ENCODE data around the gene UNC13D. TPM values are rescaled to one million over a fixed set of nuclear protein-coding genes. Genes with fewer than 3 reads are reported as not detected.

Gene UNC13D
- total RNA-seq, 1 donor from 2014 or later = 2.7 TPM

DNA sequence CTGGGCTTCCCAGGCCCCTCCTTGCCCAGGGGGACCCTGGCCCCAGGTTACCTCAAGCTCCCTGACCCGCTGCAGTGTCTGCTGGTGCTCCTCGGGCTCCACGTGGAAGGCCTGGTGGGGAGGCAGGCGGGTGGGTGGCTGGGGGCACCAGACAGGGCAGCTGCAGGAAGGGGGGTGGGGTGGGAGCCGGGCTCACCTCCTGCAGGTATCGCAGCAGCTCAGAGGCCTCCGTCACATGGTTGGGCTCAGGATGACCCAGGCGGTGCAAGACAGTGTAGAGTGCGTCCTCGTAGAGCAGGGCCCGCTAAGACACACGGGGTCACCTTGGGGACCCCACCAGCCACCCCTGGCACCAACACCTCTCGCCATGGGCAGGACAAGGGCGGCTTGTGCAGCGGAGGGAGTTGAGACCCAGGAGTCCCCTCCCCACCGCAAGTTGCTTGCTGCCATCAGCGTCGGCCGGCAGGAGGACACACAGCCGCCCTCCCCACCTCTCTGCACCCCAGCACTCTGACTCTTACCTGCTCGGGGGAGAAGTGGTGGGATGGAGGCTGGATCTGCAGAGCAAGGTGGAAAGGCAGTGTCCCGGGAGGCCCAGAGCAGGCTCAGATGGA is 1.1 kb downstream of the UNC13D start:
- DNase-seq (ENCODE audit: low read depth) (no peak), FAIRE-seq (no peak)
- Histone ChIP-seq H3K9me3 (ENCODE audit: insufficient read depth, low read depth, low read length) (no peaks in the 10 kb centered on the region), H3K9ac (ENCODE audit: low read length) (no peak overlapping the region), H4K20me1 (ENCODE audit: insufficient read depth, low read length) (peaks cover 2% of the 10 kb centered on the region), H3K79me2 (ENCODE audit: insufficient read depth, low read length) (no peaks in the 10 kb centered on the region), H2AFZ (ENCODE audit: low read depth, low read length) (no peak overlapping the region), H3K27me3 (ENCODE audit: insufficient read depth, low read length) (no peaks in the 10 kb centered on the region), H3K4me1 (ENCODE audit: insufficient read depth, low read length) (peaks cover 7% of the 10 kb centered on the region), H3K4me2 (ENCODE audit: low read length) (no peak overlapping the region), H3K27ac (ENCODE audit: low read depth, low read length) (no peak overlapping the region), H3K4me3 (ENCODE audit: insufficient read depth, low read depth, low read length) (no peak overlapping the region), H3K36me3 (ENCODE audit: insufficient read depth, low read length) (no peaks in the 10 kb centered on the region)
- Mint-ChIP-seq H3K36me3 (ENCODE audit: low read depth, unreplicated experiment) (peaks cover 4% of the 10 kb centered on the region), H3K4me1 (ENCODE audit: low read depth, unreplicated experiment) (peaks cover 6% of the 10 kb centered on the region), H3K4me3 (ENCODE audit: unreplicated experiment) (no peak overlapping the region), H3K27me3 (ENCODE audit: low read depth, unreplicated experiment) (peaks cover 2% of the 10 kb centered on the region), H3K27ac (ENCODE audit: unreplicated experiment) (no peak overlapping the region), H3K9me3 (ENCODE audit: unreplicated experiment) (no peaks in the 10 kb centered on the region)
- TF ChIP-seq EZH2 (IDR thresholded peaks at IDR 0.05; ENCODE audit: insufficient read depth, low read length) = no peak
- TF ChIP-seq, protein P1, sequence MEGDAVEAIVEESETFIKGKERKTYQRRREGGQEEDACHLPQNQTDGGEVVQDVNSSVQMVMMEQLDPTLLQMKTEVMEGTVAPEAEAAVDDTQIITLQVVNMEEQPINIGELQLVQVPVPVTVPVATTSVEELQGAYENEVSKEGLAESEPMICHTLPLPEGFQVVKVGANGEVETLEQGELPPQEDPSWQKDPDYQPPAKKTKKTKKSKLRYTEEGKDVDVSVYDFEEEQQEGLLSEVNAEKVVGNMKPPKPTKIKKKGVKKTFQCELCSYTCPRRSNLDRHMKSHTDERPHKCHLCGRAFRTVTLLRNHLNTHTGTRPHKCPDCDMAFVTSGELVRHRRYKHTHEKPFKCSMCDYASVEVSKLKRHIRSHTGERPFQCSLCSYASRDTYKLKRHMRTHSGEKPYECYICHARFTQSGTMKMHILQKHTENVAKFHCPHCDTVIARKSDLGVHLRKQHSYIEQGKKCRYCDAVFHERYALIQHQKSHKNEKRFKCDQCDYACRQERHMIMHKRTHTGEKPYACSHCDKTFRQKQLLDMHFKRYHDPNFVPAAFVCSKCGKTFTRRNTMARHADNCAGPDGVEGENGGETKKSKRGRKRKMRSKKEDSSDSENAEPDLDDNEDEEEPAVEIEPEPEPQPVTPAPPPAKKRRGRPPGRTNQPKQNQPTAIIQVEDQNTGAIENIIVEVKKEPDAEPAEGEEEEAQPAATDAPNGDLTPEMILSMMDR (IDR thresholded peaks at IDR 0.05; ENCODE audit: insufficient read depth, low read depth, low read length) = no peak

DNA sequence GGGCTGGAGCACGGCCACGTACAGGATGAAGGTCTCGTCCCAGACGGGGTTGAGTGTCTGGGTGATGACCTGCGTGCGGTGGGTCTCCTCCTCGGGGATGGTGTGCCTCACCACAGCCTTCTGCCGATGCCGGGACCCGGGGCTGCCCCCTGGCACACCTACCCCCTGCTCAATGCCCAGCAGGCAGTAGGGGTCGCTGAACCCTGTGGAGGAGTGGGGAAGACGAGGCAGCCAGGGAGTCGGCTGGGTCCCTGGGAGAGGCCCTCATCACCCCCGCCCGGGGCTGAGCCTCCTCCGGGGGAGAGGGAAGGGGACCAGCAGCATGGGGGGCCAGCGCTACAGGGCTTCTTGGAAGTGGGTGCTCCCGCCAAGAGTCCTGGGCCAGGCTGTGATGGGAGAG is 1.8 kb downstream of the UNC13D start:
- Mint-ChIP-seq H3K4me3 (ENCODE audit: unreplicated experiment) (no peak overlapping the region), H3K9me3 (ENCODE audit: unreplicated experiment) (no peaks in the 10 kb centered on the region), H3K27me3 (ENCODE audit: low read depth, unreplicated experiment) (peaks cover 2% of the 10 kb centered on the region), H3K27ac (ENCODE audit: unreplicated experiment) (no peak overlapping the region), H3K4me1 (ENCODE audit: low read depth, unreplicated experiment) (peaks cover 6% of the 10 kb centered on the region), H3K36me3 (ENCODE audit: low read depth, unreplicated experiment) (peaks cover 5% of the 10 kb centered on the region)
- Histone ChIP-seq H2AFZ (ENCODE audit: low read depth, low read length) (no peak overlapping the region), H3K4me2 (ENCODE audit: low read length) (no peak overlapping the region), H3K9ac (ENCODE audit: low read length) (no peak overlapping the region), H4K20me1 (ENCODE audit: insufficient read depth, low read length) (no peaks in the 10 kb centered on the region), H3K4me1 (ENCODE audit: insufficient read depth, low read length) (peaks cover 7% of the 10 kb centered on the region), H3K27me3 (ENCODE audit: insufficient read depth, low read length) (no peaks in the 10 kb centered on the region), H3K79me2 (ENCODE audit: insufficient read depth, low read length) (no peaks in the 10 kb centered on the region), H3K36me3 (ENCODE audit: insufficient read depth, low read length) (no peaks in the 10 kb centered on the region), H3K9me3 (ENCODE audit: insufficient read depth, low read depth, low read length) (no peaks in the 10 kb centered on the region), H3K4me3 (ENCODE audit: insufficient read depth, low read depth, low read length) (no peak overlapping the region), H3K27ac (ENCODE audit: low read depth, low read length) (no peak overlapping the region)
- no peak for TF ChIP-seq EZH2 (IDR thresholded peaks at IDR 0.05; ENCODE audit: insufficient read depth, low read length)
- TF ChIP-seq, protein P1 (IDR thresholded peaks at IDR 0.05; ENCODE audit: insufficient read depth, low read depth, low read length) = no peak
- FAIRE-seq (no peak), DNase-seq (ENCODE audit: low read depth) (no peak)

DNA sequence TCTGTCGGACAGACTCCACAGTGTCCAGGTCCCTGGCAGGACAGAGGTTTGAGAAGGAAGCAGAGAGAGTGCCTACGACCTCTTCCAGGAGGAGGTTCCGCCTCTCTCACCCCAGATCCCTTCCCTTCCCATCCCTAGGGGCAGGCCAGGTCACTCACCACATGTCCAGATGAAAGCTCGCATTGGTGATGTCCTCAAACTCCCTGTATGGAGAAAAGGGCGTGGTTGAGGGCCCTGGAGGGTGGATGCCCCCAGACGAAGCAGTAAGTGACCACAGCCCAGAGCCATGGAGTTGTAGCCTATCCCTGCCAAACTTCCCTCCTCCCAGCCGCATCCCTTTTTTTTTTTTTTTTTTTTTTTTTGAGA is 3.4 kb downstream of the UNC13D start:
- DNase-seq (ENCODE audit: low read depth) (no peak), FAIRE-seq (no peak)
- Histone ChIP-seq H3K4me2 (ENCODE audit: low read length) (no peak overlapping the region), H2AFZ (ENCODE audit: low read depth, low read length) (no peak overlapping the region), H3K4me3 (ENCODE audit: insufficient read depth, low read depth, low read length) (no peak overlapping the region), H3K4me1 (ENCODE audit: insufficient read depth, low read length) (peaks cover 7% of the 10 kb centered on the region), H3K79me2 (ENCODE audit: insufficient read depth, low read length) (no peaks in the 10 kb centered on the region), H3K9ac (ENCODE audit: low read length) (no peak overlapping the region), H3K36me3 (ENCODE audit: insufficient read depth, low read length) (no peaks in the 10 kb centered on the region), H3K27ac (ENCODE audit: low read depth, low read length) (no peak overlapping the region), H3K27me3 (ENCODE audit: insufficient read depth, low read length) (no peaks in the 10 kb centered on the region), H3K9me3 (ENCODE audit: insufficient read depth, low read depth, low read length) (no peaks in the 10 kb centered on the region), H4K20me1 (ENCODE audit: insufficient read depth, low read length) (no peaks in the 10 kb centered on the region)
- H3K36me3 Mint-ChIP-seq (ENCODE audit: low read depth, unreplicated experiment) = peaks cover 2% of the 10 kb centered on the region
- H3K9me3 Mint-ChIP-seq (ENCODE audit: unreplicated experiment) = no peaks in the 10 kb centered on the region
- peaks cover 2% of the 10 kb centered on the region for H3K4me1 Mint-ChIP-seq (ENCODE audit: low read depth, unreplicated experiment)
- H3K27ac Mint-ChIP-seq (ENCODE audit: unreplicated experiment) = no peak overlapping the region
- H3K4me3 Mint-ChIP-seq (ENCODE audit: unreplicated experiment) = no peak overlapping the region
- TF ChIP-seq EZH2 (IDR thresholded peaks at IDR 0.05; ENCODE audit: insufficient read depth, low read length) = no peak
- TF ChIP-seq, protein P1 (IDR thresholded peaks at IDR 0.05; ENCODE audit: insufficient read depth, low read depth, low read length) = no peak
- peaks cover 3% of the 10 kb centered on the region for H3K27me3 Mint-ChIP-seq (ENCODE audit: low read depth, unreplicated experiment)
